HUES48 (cell line): ENCODE data around the gene IL1A.

Source experiments
- H3K27ac ChIP-seq: one replicate; pipeline ENCODE4 v1.7.0; 2013; ENCODE audit warnings: low read depth, low read length, inconsistent platforms
- H3K27me3 ChIP-seq: 2 replicates; pipeline ENCODE4 v1.6.1; 2013; ENCODE audit warnings: mild to moderate bottlenecking, low read length; ENCODE audit not compliant: control insufficient read depth, insufficient read depth
- H3K36me3 ChIP-seq: 2 replicates; pipeline ENCODE4 v1.6.1; 2013; ENCODE audit warnings: low read length; ENCODE audit not compliant: control insufficient read depth, insufficient read depth
- H3K4me1 ChIP-seq: 2 replicates; pipeline ENCODE4 v1.6.1; 2013; ENCODE audit warnings: mild to moderate bottlenecking, low read length; ENCODE audit not compliant: control insufficient read depth, insufficient read depth
- H3K4me3 ChIP-seq: 2 replicates; pipeline ENCODE4 v1.5.1; 2013; ENCODE audit warnings: mild to moderate bottlenecking, low read depth, low read length
- H3K9ac ChIP-seq: 2 replicates; pipeline ENCODE4 v1.6.1; 2013; ENCODE audit warnings: mild to moderate bottlenecking, low read depth, low read length, moderate library complexity
- H3K9me3 ChIP-seq: 2 replicates; pipeline ENCODE4 v1.6.1; 2013; ENCODE audit warnings: low read length; ENCODE audit not compliant: control insufficient read depth, insufficient read depth

Gene IL1A

GRCh38 chr2:112828251-112828691 lies 44.0 kb upstream of the IL1A start:
- no peak overlapping the region for H3K9ac ChIP-seq
- no peaks in the 10 kb centered on the region for H3K27me3 ChIP-seq
- H3K4me1 ChIP-seq, result no peaks in the 10 kb centered on the region
- no peaks in the 10 kb centered on the region for H3K36me3 ChIP-seq
- no peaks in the 10 kb centered on the region for H3K9me3 ChIP-seq
- no peak overlapping the region for H3K27ac ChIP-seq
- no peak overlapping the region for H3K4me3 ChIP-seq

GRCh38 chr2:112827604-112828185 lies 43.4 kb upstream of the IL1A start:
- H3K4me1 ChIP-seq, result no peaks in the 10 kb centered on the region
- no peak overlapping the region for H3K9ac ChIP-seq
- no peaks in the 10 kb centered on the region for H3K36me3 ChIP-seq
- H3K27ac ChIP-seq, result no peak overlapping the region
- H3K9me3 ChIP-seq, result no peaks in the 10 kb centered on the region
- no peak overlapping the region for H3K4me3 ChIP-seq
- H3K27me3 ChIP-seq, result no peaks in the 10 kb centered on the region

GRCh38 chr2:112827009-112827408 lies 42.7 kb upstream of the IL1A start:
- Histone ChIP-seq H3K36me3 (no peaks in the 10 kb centered on the region), H3K4me3 (no peak overlapping the region), H3K27ac (no peak overlapping the region), H3K27me3 (no peaks in the 10 kb centered on the region), H3K9me3 (no peaks in the 10 kb centered on the region), H3K9ac (no peak overlapping the region), H3K4me1 (no peaks in the 10 kb centered on the region)

- no peak overlapping the region for H3K4me3 ChIP-seq
- H3K9ac ChIP-seq, result no peak overlapping the region
- no peaks in the 10 kb centered on the region for H3K9me3 ChIP-seq
- H3K36me3 ChIP-seq, result no peaks in the 10 kb centered on the region
- H3K4me1 ChIP-seq, result peaks cover 8% of the 10 kb centered on the region
- H3K27me3 ChIP-seq, result no peaks in the 10 kb centered on the region
- H3K27ac ChIP-seq, result no peak overlapping the region
Observed at GRCh38 chr2:112825706-112826105, 41.4 kb upstream of the IL1A start.

GRCh38 chr2:112824694-112825085 lies 40.4 kb upstream of the IL1A start:
- Histone ChIP-seq H3K36me3 (no peaks in the 10 kb centered on the region), H3K9ac (no peak overlapping the region), H3K4me1 (peaks cover 15% of the 10 kb centered on the region), H3K27ac (no peak overlapping the region), H3K4me3 (no peak overlapping the region), H3K27me3 (no peaks in the 10 kb centered on the region), H3K9me3 (no peaks in the 10 kb centered on the region)

GRCh38 chr2:112821682-112822081 lies 37.4 kb upstream of the IL1A start:
- Histone ChIP-seq H3K36me3 (no peaks in the 10 kb centered on the region), H3K4me3 (no peak overlapping the region), H3K27ac (no peak overlapping the region)

GRCh38 chr2:112821142-112821541 lies 36.8 kb upstream of the IL1A start:
- H3K27me3 ChIP-seq, result no peaks in the 10 kb centered on the region
- H3K36me3 ChIP-seq, result no peaks in the 10 kb centered on the region
- H3K9ac ChIP-seq, result no peak overlapping the region
- no peaks in the 10 kb centered on the region for H3K9me3 ChIP-seq
- no peak overlapping the region for H3K27ac ChIP-seq
- peaks cover 28% of the 10 kb centered on the region for H3K4me1 ChIP-seq
- no peak overlapping the region for H3K4me3 ChIP-seq

More at GRCh38 chr2:112821682-112822081, 37.4 kb upstream of the IL1A start:
- peaks cover 28% of the 10 kb centered on the region for H3K4me1 ChIP-seq
- no peaks in the 10 kb centered on the region for H3K9me3 ChIP-seq
- no peaks in the 10 kb centered on the region for H3K27me3 ChIP-seq
- no peak overlapping the region for H3K9ac ChIP-seq

- H3K27ac ChIP-seq, result no peak overlapping the region
- H3K27me3 ChIP-seq, result no peaks in the 10 kb centered on the region
- H3K36me3 ChIP-seq, result no peaks in the 10 kb centered on the region
- no peak overlapping the region for H3K4me3 ChIP-seq
- no peak overlapping the region for H3K9ac ChIP-seq
- peaks cover 28% of the 10 kb centered on the region for H3K4me1 ChIP-seq
- H3K9me3 ChIP-seq, result no peaks in the 10 kb centered on the region
Observed at GRCh38 chr2:112820343-112820742, 36.0 kb upstream of the IL1A start.

GRCh38 chr2:112819081-112819480 lies 34.8 kb upstream of the IL1A start:
- Histone ChIP-seq H3K27ac (no peak overlapping the region), H3K27me3 (no peaks in the 10 kb centered on the region), H3K36me3 (no peaks in the 10 kb centered on the region), H3K9me3 (no peaks in the 10 kb centered on the region), H3K4me1 (peaks cover 33% of the 10 kb centered on the region), H3K4me3 (no peak overlapping the region), H3K9ac (no peak overlapping the region)

GRCh38 chr2:112818094-112818902 lies 34.0 kb upstream of the IL1A start:
- Histone ChIP-seq H3K9ac (no peak overlapping the region), H3K27me3 (no peaks in the 10 kb centered on the region), H3K9me3 (no peaks in the 10 kb centered on the region), H3K27ac (no peak overlapping the region), H3K4me3 (no peak overlapping the region), H3K4me1 (peaks cover 40% of the 10 kb centered on the region), H3K36me3 (no peaks in the 10 kb centered on the region)

GRCh38 chr2:112817082-112817689 lies 32.9 kb upstream of the IL1A start:
- no peaks in the 10 kb centered on the region for H3K36me3 ChIP-seq
- H3K4me3 ChIP-seq, result no peak overlapping the region
- H3K9me3 ChIP-seq, result no peaks in the 10 kb centered on the region
- no peak overlapping the region for H3K9ac ChIP-seq
- H3K27me3 ChIP-seq, result no peaks in the 10 kb centered on the region
- H3K4me1 ChIP-seq, result peaks cover 50% of the 10 kb centered on the region
- H3K27ac ChIP-seq, result no peak overlapping the region
